ENCODE results near the gene B9D2. TPM values are rescaled to one million over a fixed set of nuclear protein-coding genes. Genes with fewer than 3 reads are reported as not detected.
A peak's percentile ranks its signal among the peaks of the same experiment; 100 is the strongest.

B9D2 gene
- total RNA-seq, 1 experiment from 2014 or later: 4.4 TPM

DNA sequence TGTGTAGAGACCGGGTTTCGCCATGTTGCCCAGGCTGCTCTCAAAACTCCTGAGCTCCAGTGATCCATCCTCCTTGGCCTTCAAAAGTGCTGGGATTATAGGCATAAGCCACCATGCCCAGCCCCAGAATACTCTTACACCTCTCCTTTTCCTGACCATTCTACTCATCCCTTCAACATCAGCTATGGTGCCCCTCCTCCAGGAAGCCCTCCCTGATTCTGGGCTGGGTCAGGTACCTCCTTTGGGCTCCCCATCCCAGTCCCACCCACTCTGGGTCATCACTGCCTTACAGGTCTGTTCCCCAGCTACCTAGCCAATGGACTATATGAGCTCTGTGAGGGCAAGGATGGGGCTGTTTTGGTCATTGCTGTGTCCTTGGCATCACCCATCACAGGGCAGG lies 19.8 kb downstream of the B9D2 start:
- POLR2A ChIA-PET (ENCODE audit: unreplicated experiment): no interaction called here
- H3K9me3 ChIP-seq (ENCODE audit: low read length): no peaks in the 10 kb centered on the region
- no peak for ATAC-seq
- no peaks in the 10 kb centered on the region for H3K4me1 ChIP-seq (ENCODE audit: insufficient read depth, low read length)
- H3K36me3 ChIP-seq (ENCODE audit: low read depth, low read length): 0 out of 2 replicates have a peak, but pooled peaks cover 4% of the 10 kb centered on the region
- BruUV-seq (replicated peaks): no TSS peak
- H3K9me2 ChIP-seq (replicated peaks; ENCODE audit: low read length): no peaks in the 10 kb centered on the region
- no peak overlapping the region for H3K4me2 ChIP-seq (ENCODE audit: low read length)
- no peaks in the 10 kb centered on the region for H3K27me3 ChIP-seq (ENCODE audit: low read length)
- H3K27ac ChIP-seq (ENCODE audit: low read length): no peak overlapping the region
- H3K79me2 ChIP-seq (ENCODE audit: low read length): peaks cover 3% of the 10 kb centered on the region; the same call in 1 of the 2 replicates
- H4K20me1 ChIP-seq (ENCODE audit: low read length): no peaks in the 10 kb centered on the region
- no peak for TF ChIP-seq EZH2phosphoT487 (IDR thresholded peaks at IDR 0.05; ENCODE audit: borderline replicate concordance, low read length)
- no peak for TF ChIP-seq EZH2 (IDR thresholded peaks at IDR 0.05; ENCODE audit: low read length, unreplicated experiment)
- TF ChIP-seq, protein P1, sequence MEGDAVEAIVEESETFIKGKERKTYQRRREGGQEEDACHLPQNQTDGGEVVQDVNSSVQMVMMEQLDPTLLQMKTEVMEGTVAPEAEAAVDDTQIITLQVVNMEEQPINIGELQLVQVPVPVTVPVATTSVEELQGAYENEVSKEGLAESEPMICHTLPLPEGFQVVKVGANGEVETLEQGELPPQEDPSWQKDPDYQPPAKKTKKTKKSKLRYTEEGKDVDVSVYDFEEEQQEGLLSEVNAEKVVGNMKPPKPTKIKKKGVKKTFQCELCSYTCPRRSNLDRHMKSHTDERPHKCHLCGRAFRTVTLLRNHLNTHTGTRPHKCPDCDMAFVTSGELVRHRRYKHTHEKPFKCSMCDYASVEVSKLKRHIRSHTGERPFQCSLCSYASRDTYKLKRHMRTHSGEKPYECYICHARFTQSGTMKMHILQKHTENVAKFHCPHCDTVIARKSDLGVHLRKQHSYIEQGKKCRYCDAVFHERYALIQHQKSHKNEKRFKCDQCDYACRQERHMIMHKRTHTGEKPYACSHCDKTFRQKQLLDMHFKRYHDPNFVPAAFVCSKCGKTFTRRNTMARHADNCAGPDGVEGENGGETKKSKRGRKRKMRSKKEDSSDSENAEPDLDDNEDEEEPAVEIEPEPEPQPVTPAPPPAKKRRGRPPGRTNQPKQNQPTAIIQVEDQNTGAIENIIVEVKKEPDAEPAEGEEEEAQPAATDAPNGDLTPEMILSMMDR (conservative IDR thresholded peaks at IDR 0.05; ENCODE audit: low read depth, low read length): no peak
- no peak overlapping the region for H2AFZ ChIP-seq (ENCODE audit: low read length)
- CTCF ChIA-PET: no interaction called here
- H3K4me3 ChIP-seq (ENCODE audit: low read length): no peak overlapping the region
- H3F3A ChIP-seq (ENCODE audit: low read length, unreplicated experiment): no peaks in the 10 kb centered on the region
- intact Hi-C loops (cut with micrococcal nuclease): no loop called here
- H3K9ac ChIP-seq (ENCODE audit: low read length): no peak overlapping the region
- DNase-seq: no peak

DNA sequence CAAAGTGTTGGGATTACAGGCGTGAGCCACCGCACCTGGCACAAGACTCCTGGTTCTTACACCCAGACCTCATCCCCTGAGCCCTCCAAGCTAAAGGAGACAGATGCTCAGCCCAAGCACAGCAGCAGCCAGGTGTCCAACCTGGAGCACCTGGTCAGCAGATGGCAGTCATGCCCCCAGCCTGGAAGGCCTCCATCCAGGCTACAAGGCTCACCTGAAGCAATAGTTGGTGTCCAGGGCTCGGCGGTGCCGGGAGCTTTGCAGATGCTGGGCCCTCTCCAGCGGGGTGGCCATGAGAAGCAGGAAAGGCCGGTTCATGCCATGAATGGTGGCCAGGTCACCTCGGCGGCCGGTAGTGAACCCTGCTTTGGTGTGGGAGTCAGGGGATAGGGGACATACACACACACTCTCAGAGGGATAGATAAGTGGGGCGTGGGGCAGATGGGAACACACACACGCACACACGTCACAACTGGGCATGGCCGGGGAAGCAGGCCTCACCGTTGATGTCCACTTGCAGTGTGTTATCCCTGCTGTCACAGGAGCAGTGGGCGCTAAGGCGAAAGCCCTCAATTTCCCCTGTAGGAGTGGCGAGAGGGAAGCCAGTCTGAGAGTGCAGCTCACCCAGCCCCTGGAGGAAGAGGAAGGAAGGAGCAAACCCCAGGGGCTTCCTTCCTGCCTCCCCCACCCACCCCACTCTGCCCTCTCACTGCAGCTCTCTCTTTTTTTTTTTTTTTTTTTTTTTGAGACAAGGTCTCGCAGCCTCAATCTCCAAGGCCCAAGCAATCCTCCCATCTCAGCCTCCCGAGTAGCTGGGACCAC lies 22.1 kb downstream of the B9D2 start:
- Histone ChIP-seq H3K9ac (ENCODE audit: low read length) (no peak overlapping the region), H3K4me1 (ENCODE audit: insufficient read depth, low read length) (no peaks in the 10 kb centered on the region), H3F3A (ENCODE audit: low read length, unreplicated experiment) (no peaks in the 10 kb centered on the region), H3K27me3 (ENCODE audit: low read length) (no peaks in the 10 kb centered on the region), H3K27ac (ENCODE audit: low read length) (no peak overlapping the region), H3K9me2 (replicated peaks; ENCODE audit: low read length) (no peaks in the 10 kb centered on the region), H3K4me3 (ENCODE audit: low read length) (no peak overlapping the region), H3K4me2 (ENCODE audit: low read length) (no peak overlapping the region), H2AFZ (ENCODE audit: low read length) (no peak overlapping the region), H3K36me3 (ENCODE audit: low read depth, low read length) (0 out of 2 replicates have a peak, but pooled peaks cover 4% of the 10 kb centered on the region), H3K9me3 (ENCODE audit: low read length) (no peaks in the 10 kb centered on the region), H3K79me2 (ENCODE audit: low read length) (no peaks in the 10 kb centered on the region), H4K20me1 (ENCODE audit: low read length) (no peaks in the 10 kb centered on the region)
- ChIA-PET CTCF (interaction anchor here (0.7 kb wide), 1 partner anchor 683 kb away, joined by 15 read pairs; no protein-coding TSS in a partner anchor), POLR2A (ENCODE audit: unreplicated experiment) (no interaction called here)
- TF ChIP-seq EZH2 (IDR thresholded peaks at IDR 0.05; ENCODE audit: low read length, unreplicated experiment): no peak
- TF ChIP-seq, protein P1 (conservative IDR thresholded peaks at IDR 0.05; ENCODE audit: low read depth, low read length): 0 out of 2 replicates have a peak, but pooled peaks have one; percentile 22
- intact Hi-C loops (cut with micrococcal nuclease): no loop called here
- DNase-seq (no peak), ATAC-seq (no peak)
- no TSS peak for BruUV-seq (replicated peaks)

DNA sequence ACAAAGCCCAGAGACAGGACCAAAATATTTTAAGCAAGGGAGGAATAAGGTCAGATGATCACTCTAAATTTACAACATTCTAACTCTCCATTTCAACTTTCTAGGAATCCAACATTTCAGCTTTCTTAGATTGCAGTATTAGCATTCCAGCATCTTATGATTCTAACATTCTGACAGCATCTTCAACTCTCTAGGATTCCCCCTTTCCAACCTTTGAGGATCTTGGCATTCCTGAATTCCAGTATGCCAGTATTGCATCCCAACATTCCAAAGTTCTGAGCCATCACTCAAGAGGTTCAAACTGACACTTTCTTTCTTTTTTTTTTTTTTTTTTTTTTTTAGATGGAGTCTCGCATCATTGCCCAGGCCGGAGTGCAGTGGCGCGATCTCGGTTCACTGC lies 24.0 kb downstream of the B9D2 start:
- Histone ChIP-seq H2AFZ (ENCODE audit: low read length) (no peak overlapping the region), H3K4me2 (ENCODE audit: low read length) (no peak overlapping the region), H3K4me1 (ENCODE audit: insufficient read depth, low read length) (peaks cover 6% of the 10 kb centered on the region), H3K9ac (ENCODE audit: low read length) (no peak overlapping the region), H3K9me2 (replicated peaks; ENCODE audit: low read length) (no peaks in the 10 kb centered on the region), H3K9me3 (ENCODE audit: low read length) (no peaks in the 10 kb centered on the region), H3K4me3 (ENCODE audit: low read length) (no peak overlapping the region), H4K20me1 (ENCODE audit: low read length) (no peaks in the 10 kb centered on the region), H3K27ac (ENCODE audit: low read length) (no peak overlapping the region), H3F3A (ENCODE audit: low read length, unreplicated experiment) (no peaks in the 10 kb centered on the region), H3K36me3 (ENCODE audit: low read depth, low read length) (0 out of 2 replicates have a peak, but pooled peaks cover 4% of the 10 kb centered on the region), H3K27me3 (ENCODE audit: low read length) (no peaks in the 10 kb centered on the region), H3K79me2 (ENCODE audit: low read length) (no peaks in the 10 kb centered on the region)
- POLR2A ChIA-PET (ENCODE audit: unreplicated experiment): no interaction called here
- BruUV-seq (replicated peaks): TSS peak; percentile 57
- CTCF ChIA-PET: no interaction called here
- ATAC-seq (no peak), DNase-seq (peak; percentile 38)
- no peak for TF ChIP-seq EZH2 (IDR thresholded peaks at IDR 0.05; ENCODE audit: low read length, unreplicated experiment)
- TF ChIP-seq EZH2phosphoT487 (IDR thresholded peaks at IDR 0.05; ENCODE audit: borderline replicate concordance, low read length): no peak
- TF ChIP-seq, protein P1 (conservative IDR thresholded peaks at IDR 0.05; ENCODE audit: low read depth, low read length): no peak
- intact Hi-C loops (cut with micrococcal nuclease): no loop called here

Data from PC-3 (cell line).